Liver (tissue), 3 donors: ENCODE measurements around the gene MISP3.

Experiments used
- EGR1 ChIP-seq, 2 donors: IDR thresholded peaks; 2 replicates each; pipeline ENCODE4 v1.6.1; 2016 to 2018; ENCODE audit warnings: antibody characterized with exemption in 2 of 2, low read depth in 2 of 2
- GABPA ChIP-seq, 2 donors: IDR thresholded peaks in 1 of 2; conservative IDR thresholded peaks in 1 of 2; 2 replicates each; pipeline ENCODE4 v1.6.1; 2016; ENCODE audit warnings: antibody characterized with exemption in 2 of 2, mild to moderate bottlenecking in 1 of 2, moderate library complexity in 1 of 2
- RAD21 ChIP-seq, 2 donors: IDR thresholded peaks; 2 replicates each; pipeline ENCODE4 v1.6.1; 2016; ENCODE audit warnings: antibody characterized with exemption in 2 of 2, mild to moderate bottlenecking in 2 of 2
- SP1 ChIP-seq: IDR thresholded peaks from 2 replicates; pipeline ENCODE4 v1.6.1; 2018; ENCODE audit warnings: antibody characterized with exemption, mild to moderate bottlenecking
- YY1 ChIP-seq: IDR thresholded peaks from 2 replicates; pipeline ENCODE4 v1.6.1; 2016; ENCODE audit warnings: antibody characterized with exemption, mild to moderate bottlenecking
- TF ChIP-seq, protein P1 (sequence below): IDR thresholded peaks from 2 replicates; pipeline ENCODE4 v1.6.1; 2016; ENCODE audit warnings: antibody characterized with exemption
- TF ChIP-seq, protein P2 (sequence below): fragments of 150-350 bp; IDR thresholded peaks from 2 replicates; pipeline ENCODE4 v1.5.1; 2017; ENCODE audit warnings: improper control_type of control experiment, low read depth, low read length; ENCODE audit not compliant: missing input control
- TF ChIP-seq, protein P3 (sequence below): IDR thresholded peaks from 2 replicates; pipeline ENCODE4 v1.6.1; 2016; ENCODE audit warnings: antibody characterized with exemption, mild to moderate bottlenecking
- TF ChIP-seq, protein P4 (sequence below): IDR thresholded peaks from 2 replicates; pipeline ENCODE4 v1.6.1; 2016; ENCODE audit warnings: antibody characterized with exemption
- donor health status: healthy.
- donor health status: healthy.

DNA sequence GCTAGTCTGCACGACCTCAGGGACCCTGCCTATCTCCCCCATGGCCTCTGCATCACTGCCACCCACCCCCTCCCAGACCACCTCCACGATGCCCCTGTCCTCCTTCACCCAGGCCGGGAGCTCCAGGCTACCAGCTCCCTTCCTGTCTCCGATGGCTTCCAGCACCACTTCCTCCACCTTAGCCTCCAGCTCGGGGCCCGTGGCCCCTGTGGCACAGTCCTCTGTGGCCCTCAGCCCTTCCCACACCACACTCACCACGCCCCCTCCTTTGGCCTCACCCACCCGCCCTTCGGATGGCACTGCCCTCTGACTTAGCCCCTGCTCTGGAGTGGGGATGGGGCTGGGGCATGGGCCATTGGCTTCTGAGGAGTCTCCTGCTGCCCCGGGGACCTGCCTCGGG is 17.9 kb upstream of the MISP3 start:
- no peak for TF ChIP-seq SP1
- TF ChIP-seq RAD21 (IDR thresholded peaks at IDR 0.05), result no peak
- TF ChIP-seq, protein P1, sequence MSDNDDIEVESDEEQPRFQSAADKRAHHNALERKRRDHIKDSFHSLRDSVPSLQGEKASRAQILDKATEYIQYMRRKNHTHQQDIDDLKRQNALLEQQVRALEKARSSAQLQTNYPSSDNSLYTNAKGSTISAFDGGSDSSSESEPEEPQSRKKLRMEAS, result no peak
- no peak for TF ChIP-seq EGR1 (IDR thresholded peaks at IDR 0.05; ENCODE audit: low read depth in 2 of 2)
- TF ChIP-seq, protein P2, sequence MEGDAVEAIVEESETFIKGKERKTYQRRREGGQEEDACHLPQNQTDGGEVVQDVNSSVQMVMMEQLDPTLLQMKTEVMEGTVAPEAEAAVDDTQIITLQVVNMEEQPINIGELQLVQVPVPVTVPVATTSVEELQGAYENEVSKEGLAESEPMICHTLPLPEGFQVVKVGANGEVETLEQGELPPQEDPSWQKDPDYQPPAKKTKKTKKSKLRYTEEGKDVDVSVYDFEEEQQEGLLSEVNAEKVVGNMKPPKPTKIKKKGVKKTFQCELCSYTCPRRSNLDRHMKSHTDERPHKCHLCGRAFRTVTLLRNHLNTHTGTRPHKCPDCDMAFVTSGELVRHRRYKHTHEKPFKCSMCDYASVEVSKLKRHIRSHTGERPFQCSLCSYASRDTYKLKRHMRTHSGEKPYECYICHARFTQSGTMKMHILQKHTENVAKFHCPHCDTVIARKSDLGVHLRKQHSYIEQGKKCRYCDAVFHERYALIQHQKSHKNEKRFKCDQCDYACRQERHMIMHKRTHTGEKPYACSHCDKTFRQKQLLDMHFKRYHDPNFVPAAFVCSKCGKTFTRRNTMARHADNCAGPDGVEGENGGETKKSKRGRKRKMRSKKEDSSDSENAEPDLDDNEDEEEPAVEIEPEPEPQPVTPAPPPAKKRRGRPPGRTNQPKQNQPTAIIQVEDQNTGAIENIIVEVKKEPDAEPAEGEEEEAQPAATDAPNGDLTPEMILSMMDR, result no peak
- TF ChIP-seq, protein P3, sequence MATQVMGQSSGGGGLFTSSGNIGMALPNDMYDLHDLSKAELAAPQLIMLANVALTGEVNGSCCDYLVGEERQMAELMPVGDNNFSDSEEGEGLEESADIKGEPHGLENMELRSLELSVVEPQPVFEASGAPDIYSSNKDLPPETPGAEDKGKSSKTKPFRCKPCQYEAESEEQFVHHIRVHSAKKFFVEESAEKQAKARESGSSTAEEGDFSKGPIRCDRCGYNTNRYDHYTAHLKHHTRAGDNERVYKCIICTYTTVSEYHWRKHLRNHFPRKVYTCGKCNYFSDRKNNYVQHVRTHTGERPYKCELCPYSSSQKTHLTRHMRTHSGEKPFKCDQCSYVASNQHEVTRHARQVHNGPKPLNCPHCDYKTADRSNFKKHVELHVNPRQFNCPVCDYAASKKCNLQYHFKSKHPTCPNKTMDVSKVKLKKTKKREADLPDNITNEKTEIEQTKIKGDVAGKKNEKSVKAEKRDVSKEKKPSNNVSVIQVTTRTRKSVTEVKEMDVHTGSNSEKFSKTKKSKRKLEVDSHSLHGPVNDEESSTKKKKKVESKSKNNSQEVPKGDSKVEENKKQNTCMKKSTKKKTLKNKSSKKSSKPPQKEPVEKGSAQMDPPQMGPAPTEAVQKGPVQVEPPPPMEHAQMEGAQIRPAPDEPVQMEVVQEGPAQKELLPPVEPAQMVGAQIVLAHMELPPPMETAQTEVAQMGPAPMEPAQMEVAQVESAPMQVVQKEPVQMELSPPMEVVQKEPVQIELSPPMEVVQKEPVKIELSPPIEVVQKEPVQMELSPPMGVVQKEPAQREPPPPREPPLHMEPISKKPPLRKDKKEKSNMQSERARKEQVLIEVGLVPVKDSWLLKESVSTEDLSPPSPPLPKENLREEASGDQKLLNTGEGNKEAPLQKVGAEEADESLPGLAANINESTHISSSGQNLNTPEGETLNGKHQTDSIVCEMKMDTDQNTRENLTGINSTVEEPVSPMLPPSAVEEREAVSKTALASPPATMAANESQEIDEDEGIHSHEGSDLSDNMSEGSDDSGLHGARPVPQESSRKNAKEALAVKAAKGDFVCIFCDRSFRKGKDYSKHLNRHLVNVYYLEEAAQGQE, result no peak
- no peak for TF ChIP-seq GABPA (IDR thresholded peaks at IDR 0.05 in 1 of 2, conservative IDR thresholded peaks at IDR 0.05 in 1 of 2)
- no peak for TF ChIP-seq YY1
- TF ChIP-seq, protein P4, sequence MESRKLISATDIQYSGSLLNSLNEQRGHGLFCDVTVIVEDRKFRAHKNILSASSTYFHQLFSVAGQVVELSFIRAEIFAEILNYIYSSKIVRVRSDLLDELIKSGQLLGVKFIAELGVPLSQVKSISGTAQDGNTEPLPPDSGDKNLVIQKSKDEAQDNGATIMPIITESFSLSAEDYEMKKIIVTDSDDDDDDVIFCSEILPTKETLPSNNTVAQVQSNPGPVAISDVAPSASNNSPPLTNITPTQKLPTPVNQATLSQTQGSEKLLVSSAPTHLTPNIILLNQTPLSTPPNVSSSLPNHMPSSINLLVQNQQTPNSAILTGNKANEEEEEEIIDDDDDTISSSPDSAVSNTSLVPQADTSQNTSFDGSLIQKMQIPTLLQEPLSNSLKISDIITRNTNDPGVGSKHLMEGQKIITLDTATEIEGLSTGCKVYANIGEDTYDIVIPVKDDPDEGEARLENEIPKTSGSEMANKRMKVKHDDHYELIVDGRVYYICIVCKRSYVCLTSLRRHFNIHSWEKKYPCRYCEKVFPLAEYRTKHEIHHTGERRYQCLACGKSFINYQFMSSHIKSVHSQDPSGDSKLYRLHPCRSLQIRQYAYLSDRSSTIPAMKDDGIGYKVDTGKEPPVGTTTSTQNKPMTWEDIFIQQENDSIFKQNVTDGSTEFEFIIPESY, result no peak
